Measurements from ENCODE around the gene CDC40.

DNA sequence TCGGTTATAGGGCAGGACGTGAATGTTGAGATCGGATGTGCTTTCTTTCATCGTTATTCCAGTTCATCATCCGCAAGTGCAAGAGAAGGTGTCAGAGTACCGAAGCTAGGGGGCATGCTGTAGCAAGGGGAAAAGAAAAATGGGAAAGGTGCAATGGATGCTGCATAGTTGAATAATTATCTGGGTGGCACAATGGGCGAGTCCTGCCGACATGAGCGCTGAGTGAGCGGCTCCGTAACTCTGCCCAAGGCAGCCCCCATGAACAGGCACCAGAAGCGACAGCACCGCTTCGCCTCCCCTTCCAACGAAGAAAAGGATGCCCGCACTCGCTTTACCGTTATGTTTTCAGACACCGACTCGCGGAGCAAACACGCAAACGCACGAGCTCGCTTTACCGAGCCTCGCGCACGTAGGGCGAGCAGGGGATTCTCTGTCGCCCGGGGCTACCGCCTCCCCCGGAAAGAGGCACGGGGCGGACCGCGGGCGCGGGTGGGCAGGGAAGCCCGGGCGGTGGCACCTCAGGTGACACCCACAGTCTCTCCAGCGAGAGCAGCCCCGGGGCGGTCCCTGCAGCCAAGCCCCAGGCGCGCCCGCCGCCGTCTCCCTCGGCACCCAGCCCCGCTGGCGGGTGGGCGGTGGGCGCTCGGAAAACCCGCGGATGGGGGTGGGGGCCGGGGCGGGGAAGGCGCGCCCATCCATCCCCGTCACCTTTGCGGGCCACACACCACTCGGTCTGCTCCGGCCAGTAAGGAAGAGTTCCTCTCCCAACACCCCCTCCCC, 1.4 kb upstream of the CDC40 start:
- TF ChIP-seq POLR2A (IDR thresholded peaks at IDR 0.05), result no peak
- TF ChIP-seq, protein P1, sequence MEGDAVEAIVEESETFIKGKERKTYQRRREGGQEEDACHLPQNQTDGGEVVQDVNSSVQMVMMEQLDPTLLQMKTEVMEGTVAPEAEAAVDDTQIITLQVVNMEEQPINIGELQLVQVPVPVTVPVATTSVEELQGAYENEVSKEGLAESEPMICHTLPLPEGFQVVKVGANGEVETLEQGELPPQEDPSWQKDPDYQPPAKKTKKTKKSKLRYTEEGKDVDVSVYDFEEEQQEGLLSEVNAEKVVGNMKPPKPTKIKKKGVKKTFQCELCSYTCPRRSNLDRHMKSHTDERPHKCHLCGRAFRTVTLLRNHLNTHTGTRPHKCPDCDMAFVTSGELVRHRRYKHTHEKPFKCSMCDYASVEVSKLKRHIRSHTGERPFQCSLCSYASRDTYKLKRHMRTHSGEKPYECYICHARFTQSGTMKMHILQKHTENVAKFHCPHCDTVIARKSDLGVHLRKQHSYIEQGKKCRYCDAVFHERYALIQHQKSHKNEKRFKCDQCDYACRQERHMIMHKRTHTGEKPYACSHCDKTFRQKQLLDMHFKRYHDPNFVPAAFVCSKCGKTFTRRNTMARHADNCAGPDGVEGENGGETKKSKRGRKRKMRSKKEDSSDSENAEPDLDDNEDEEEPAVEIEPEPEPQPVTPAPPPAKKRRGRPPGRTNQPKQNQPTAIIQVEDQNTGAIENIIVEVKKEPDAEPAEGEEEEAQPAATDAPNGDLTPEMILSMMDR (IDR thresholded peaks at IDR 0.05 in 4 of 5, conservative IDR thresholded peaks at IDR 0.05 in 1 of 5), result peak in 4 of 5 experiments; percentile 24 to 59 (median 46)
